Measurements from ENCODE around the gene POLRMT. TPM values are rescaled to one million over a fixed set of nuclear protein-coding genes. Genes with fewer than 3 reads are reported as not detected.

Gene POLRMT
- total and polyA plus RNA-seq, 4 donors = 16.1 to 76.7 (median 38.4) TPM

DNA sequence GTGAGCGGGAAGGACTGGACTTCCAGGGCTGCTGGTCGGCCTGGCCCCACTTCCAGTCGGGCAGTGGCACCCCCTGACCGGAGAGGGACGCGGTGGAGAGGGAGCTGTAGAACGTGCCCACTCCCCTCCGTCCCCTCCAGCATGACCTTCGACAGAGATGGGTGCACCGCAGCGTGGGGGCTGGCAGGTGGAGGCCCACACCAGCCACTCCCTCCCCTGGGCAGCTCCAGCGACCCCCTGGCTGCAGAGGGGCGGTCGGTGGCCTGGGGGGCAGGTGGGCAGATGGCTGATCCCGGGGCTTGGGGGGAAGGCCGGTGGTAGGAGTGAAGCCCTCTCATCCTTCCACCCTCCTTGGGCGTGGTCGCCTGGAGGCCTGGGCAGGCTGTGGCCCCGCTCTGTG lies 41.2 kb downstream of the POLRMT start:
- DNase-seq = no peak
- H3K27ac ChIP-seq (ENCODE audit: low read depth in 1 of 2, low read length in 1 of 2) = no peak overlapping the region
- peaks cover 0 to 5% (median 0%) of the 10 kb centered on the region in 4 donors for H3K9me3 ChIP-seq (ENCODE audit: control insufficient read depth in 4 of 4, insufficient read depth in 3 of 4, low read length in 3 of 4)
- H3K4me1 ChIP-seq (ENCODE audit: control insufficient read depth in 5 of 5, insufficient read depth in 5 of 5, low read length in 5 of 5) = peaks cover 0 to 15% (median 0%) of the 10 kb centered on the region in 5 donors
- WGBS, 2 donors = 75 to 79% methylated on average over 18 to 19 of the region's 19 CpGs
- H3K36me3 ChIP-seq (ENCODE audit: control insufficient read depth in 4 of 4, insufficient read depth in 4 of 4, low read length in 4 of 4) = no peaks in the 10 kb centered on the region
- TF ChIP-seq, protein P1, sequence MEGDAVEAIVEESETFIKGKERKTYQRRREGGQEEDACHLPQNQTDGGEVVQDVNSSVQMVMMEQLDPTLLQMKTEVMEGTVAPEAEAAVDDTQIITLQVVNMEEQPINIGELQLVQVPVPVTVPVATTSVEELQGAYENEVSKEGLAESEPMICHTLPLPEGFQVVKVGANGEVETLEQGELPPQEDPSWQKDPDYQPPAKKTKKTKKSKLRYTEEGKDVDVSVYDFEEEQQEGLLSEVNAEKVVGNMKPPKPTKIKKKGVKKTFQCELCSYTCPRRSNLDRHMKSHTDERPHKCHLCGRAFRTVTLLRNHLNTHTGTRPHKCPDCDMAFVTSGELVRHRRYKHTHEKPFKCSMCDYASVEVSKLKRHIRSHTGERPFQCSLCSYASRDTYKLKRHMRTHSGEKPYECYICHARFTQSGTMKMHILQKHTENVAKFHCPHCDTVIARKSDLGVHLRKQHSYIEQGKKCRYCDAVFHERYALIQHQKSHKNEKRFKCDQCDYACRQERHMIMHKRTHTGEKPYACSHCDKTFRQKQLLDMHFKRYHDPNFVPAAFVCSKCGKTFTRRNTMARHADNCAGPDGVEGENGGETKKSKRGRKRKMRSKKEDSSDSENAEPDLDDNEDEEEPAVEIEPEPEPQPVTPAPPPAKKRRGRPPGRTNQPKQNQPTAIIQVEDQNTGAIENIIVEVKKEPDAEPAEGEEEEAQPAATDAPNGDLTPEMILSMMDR (IDR thresholded peaks at IDR 0.05; ENCODE audit: control extremely low read depth, extremely low read depth) = no peak
- no peak overlapping the region for H3K9ac ChIP-seq (ENCODE audit: insufficient read depth in 1 of 2, low read length in 2 of 2)
- H3K27me3 ChIP-seq (ENCODE audit: control insufficient read depth in 3 of 3, insufficient read depth in 3 of 3, low read length in 2 of 3) = peaks cover 7 to 27% (median 23%) of the 10 kb centered on the region in 3 donors
- no peak for ATAC-seq (ENCODE audit: insufficient read depth, low FRiP score)
- H3K4me3 ChIP-seq = no peak overlapping the region

DNA sequence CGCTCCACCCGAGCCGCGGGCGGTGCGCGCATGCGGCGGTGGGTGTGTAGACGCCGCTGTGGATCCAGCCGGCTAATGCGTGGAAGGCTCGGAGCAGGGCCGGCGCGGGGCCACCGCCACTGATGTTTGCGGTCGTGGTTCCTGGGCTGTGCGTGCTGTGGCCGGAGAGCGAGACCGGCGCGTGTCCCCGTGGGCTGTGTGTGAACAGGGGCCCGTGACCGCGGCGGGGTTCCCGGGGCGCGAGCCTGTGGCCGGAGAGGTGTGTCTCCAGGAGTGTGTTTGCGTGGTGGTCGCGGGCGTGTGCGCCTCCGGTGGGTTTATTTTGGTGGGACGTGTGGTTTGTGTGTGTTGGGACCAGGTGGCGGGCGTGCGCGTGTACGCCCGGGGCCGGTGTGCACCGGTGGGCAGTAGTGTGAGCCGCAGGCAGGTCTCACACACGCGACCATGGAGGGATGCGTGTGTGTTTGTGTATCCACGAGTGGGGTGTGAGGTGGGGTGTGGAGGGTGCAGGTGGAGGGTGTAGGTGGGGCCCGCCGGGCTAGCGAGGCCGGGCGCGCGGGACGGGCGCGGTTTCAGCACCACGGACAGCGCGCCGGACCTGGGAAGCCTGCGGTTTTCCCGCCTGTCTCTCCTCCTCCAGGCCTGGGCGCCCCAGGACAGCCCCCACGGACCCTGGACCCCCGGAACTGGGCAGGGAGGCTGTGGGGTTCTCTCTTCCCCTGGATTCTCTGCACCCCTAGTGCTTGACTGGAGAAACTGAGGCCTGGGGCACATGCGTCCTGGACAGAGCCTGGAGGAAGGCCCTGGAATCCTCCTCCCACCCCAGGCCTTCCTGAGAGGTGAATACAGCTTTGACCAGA lies 42.0 kb downstream of the POLRMT start:
- ATAC-seq (ENCODE audit: insufficient read depth, low FRiP score) = no peak
- Histone ChIP-seq H3K9me3 (ENCODE audit: control insufficient read depth in 4 of 4, insufficient read depth in 3 of 4, low read length in 3 of 4) (peaks cover 0 to 5% (median 0%) of the 10 kb centered on the region in 4 donors), H3K4me1 (ENCODE audit: control insufficient read depth in 5 of 5, insufficient read depth in 5 of 5, low read length in 5 of 5) (peaks cover 0 to 15% (median 0%) of the 10 kb centered on the region in 5 donors), H3K4me3 (no peak overlapping the region), H3K9ac (ENCODE audit: insufficient read depth in 1 of 2, low read length in 2 of 2) (no peak overlapping the region), H3K36me3 (ENCODE audit: control insufficient read depth in 4 of 4, insufficient read depth in 4 of 4, low read length in 4 of 4) (no peaks in the 10 kb centered on the region), H3K27me3 (ENCODE audit: control insufficient read depth in 3 of 3, insufficient read depth in 3 of 3, low read length in 2 of 3) (peaks cover 7 to 27% (median 23%) of the 10 kb centered on the region in 3 donors), H3K27ac (ENCODE audit: low read depth in 1 of 2, low read length in 1 of 2) (no peak overlapping the region)
- TF ChIP-seq, protein P1 (IDR thresholded peaks at IDR 0.05; ENCODE audit: control extremely low read depth, extremely low read depth) = no peak
- WGBS, 2 donors = 33 to 43% methylated on average over 61 to 75 of the region's 75 CpGs
- DNase-seq = peak; percentile 37 to 50 (median 44)

DNA sequence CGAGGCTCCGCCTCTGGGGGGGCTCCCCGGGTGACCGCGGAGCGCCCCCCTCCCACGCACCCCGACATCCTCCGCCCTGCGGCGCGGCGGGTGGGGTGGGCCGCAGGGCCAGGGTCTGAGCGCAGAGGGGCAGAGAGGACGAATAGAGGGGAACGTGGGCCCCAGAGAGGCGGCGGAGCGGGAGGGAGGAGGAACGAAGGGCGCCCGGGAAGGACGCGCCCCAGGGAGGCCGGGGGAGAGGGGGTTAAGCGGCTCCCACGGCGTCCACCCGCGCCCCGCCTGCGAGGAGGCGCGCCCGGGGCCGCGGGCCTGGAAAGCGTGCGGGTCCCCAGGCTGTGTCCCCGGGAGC lies 42.6 kb downstream of the POLRMT start:
- 7 to 10% methylated on average over 25 to 41 of the region's 41 CpGs for WGBS, 2 donors
- Histone ChIP-seq H3K27ac (ENCODE audit: low read depth in 1 of 2, low read length in 1 of 2) (no peak overlapping the region), H3K4me3 (no peak overlapping the region), H3K27me3 (ENCODE audit: control insufficient read depth in 3 of 3, insufficient read depth in 3 of 3, low read length in 2 of 3) (peaks cover 7 to 27% (median 23%) of the 10 kb centered on the region in 3 donors), H3K9me3 (ENCODE audit: control insufficient read depth in 4 of 4, insufficient read depth in 3 of 4, low read length in 3 of 4) (peaks cover 0 to 5% (median 0%) of the 10 kb centered on the region in 4 donors), H3K4me1 (ENCODE audit: control insufficient read depth in 5 of 5, insufficient read depth in 5 of 5, low read length in 5 of 5) (peaks cover 0 to 15% (median 0%) of the 10 kb centered on the region in 5 donors), H3K9ac (ENCODE audit: insufficient read depth in 1 of 2, low read length in 2 of 2) (no peak overlapping the region), H3K36me3 (ENCODE audit: control insufficient read depth in 4 of 4, insufficient read depth in 4 of 4, low read length in 4 of 4) (no peaks in the 10 kb centered on the region)
- TF ChIP-seq, protein P1 (IDR thresholded peaks at IDR 0.05; ENCODE audit: control extremely low read depth, extremely low read depth) = no peak
- ATAC-seq (ENCODE audit: insufficient read depth, low FRiP score) (no peak), DNase-seq (no peak)
